GM19043 (cell line): ENCODE results near the gene RHBG.

Experiments used
- ATAC-seq: cut with Tn5 transposase; IDR thresholded peaks from one replicate; pipeline ENCODE4 v1.9.1; 2021; ENCODE audit warnings: low read depth; ENCODE audit not compliant: unreplicated experiment

RHBG gene

DNA sequence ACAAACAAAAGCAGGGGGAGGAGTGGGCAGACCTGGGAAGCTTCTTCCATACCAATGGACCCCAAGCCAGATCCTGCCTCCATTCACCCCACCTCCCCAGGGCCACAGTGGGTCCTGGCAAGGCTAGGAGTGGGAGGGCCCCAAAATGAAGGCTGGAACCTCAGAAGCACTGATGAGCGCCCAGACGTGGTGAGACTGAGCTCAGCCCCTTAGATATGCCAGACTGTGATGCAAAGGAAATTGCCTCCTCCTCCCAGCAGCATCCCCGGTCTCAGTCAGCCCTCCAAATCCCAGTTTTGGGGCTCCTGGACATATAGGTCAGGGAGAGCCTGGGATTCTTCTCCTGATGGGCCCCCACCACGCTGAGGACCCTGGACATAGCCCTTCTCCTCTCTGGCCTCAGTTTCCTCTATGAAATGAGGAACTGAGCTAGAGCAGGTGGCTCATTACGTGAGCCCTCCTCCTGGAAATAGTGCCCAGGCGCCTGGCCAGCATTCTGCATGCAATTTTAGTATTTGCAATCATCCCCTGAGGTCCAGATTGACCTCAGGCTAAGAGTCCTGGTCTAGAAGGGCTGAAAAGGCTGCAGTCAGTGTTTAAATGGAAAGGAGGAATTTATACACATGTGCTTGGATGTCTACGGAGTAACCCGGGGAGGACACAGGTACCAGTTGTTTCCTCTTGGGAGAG lies 33.5 kb downstream of the RHBG start:
- ATAC-seq: no peak

DNA sequence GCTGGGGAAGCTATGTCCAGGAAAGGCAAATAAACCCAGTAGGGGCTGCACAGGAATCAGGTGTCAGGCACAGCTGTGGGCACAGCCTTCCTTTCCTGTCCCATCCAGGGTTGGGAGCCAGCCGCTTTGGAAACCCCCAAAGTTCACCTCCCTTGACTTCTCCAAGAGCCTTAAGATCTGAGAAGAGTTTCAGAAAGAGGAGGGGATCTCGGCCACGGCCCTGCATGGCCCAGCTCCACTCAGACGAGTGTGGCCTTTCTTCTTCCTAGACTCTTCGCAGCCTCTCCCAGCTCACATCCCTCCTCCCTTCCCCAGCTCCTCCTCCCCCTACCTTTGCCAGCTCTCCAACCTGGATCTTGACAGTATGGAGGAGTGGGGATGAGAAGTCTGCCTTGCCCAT lies 36.7 kb downstream of the RHBG start:
- ATAC-seq: no peak

DNA sequence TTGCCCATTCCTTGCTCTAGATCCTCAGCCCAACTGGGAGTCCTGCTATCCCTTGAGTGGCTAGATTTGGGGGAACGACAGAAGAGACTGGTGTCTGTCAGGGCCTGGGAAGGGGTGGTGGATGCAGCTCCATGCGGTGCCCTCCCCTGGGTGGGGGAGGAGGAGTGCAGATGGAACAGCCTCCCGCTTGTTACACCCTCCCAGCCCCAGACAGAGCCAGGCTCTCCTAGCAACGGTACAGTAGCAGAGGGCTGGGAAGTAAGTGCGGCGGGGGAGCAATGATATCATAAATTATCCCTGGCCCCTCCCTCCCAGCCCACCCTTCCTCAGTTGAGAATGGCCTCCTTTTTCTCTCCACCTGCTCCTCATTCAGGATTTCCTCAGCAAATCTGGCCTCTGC lies 37.2 kb downstream of the RHBG start:
- ATAC-seq: no peak

DNA sequence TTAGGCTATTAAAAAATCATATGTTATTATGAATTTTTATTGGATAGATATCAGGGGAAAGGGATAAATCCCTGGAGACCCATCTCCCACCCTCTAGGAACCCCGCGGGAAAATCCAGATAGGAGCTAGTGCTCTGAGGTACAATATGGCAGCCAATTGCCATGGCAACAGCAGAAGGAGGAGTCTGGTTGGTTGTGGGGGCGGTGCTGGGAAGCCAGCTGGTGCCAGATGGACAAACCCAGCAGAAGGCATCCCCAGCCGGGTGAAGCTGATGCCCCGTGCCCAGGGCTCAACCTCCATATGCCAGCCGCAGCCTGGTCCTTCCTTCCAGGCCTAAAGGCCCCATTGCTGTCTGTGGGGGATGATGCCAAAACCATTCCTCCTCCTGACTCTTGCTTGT lies 38.3 kb downstream of the RHBG start:
- no peak for ATAC-seq

DNA sequence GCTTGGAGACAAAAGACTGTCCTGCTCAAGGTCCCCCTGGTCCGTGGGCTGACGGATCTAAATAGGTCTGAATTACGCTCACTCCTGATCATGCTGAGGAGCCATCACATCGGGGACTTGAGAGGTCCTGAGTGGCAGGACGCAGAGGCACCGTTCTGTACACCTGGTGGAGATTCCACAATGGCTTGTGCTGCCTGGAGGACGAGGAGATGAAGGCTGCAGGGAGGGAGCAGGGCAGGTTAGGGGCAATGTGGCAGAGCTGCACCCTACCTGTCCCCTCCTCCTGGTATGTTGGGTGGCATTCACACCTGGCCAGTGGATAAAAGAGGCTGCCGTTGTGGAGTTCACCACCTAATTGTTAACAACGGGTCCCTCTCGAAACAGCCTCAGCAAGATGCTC lies 38.7 kb downstream of the RHBG start:
- no peak for ATAC-seq

DNA sequence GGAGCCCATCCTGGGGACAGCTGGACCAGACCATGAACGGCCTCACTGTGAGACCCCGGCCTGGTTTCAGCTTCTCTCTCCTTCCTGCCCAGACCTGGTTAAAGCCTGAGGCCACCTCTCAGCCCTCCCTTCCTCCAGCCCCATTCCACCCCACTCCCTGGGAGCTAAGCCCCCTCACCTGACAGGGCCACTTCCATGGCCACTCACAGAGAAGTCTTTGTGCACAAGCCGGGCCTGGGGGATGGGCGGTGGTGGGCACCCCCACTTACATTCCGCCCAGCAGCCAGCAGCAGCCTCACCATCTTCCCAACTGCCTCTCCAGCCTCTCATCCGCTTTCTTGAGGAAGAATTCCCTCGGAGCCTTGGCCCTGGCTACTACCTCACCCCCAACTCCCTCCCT lies 40.4 kb downstream of the RHBG start:
- ATAC-seq: no peak

DNA sequence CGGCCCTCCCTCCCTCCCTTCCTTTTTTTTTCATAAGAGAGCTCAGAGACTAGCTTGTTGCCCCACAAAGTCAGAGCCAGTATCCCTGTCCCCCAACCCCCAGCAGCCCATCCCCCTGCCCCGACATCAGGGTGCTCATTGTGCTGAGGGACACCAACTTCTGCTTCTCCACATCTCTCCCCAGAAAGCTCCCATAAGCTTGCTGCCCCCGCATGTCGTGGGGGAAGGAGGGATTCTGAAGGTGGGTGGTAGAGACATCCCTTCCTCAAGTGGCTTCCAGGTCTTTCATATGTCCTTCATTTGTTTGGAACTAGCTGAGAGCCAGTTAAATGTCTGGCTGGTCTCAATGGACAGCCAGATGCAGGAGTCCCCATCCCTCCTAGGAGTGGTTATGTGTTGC lies 41.2 kb downstream of the RHBG start:
- no peak for ATAC-seq

DNA sequence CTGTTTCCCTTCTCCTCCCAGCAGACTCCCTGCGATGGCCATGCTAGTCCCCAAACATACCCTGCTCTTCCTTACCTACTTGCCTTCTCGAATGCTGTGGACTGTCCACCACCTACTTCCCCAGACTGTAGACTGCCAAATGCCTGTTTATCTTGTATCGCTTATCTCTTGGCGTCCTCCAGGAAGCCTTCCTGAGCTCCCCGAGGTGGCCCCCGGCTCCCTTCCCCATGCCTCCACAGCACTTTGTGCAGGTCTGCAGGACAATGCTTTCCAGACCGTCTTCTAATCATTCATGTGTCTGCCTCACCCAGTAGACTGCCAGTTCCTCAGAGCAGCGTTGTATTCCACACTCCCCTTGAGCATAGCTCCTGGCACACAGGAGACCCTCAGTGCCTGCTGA lies 41.7 kb downstream of the RHBG start:
- ATAC-seq: no peak

DNA sequence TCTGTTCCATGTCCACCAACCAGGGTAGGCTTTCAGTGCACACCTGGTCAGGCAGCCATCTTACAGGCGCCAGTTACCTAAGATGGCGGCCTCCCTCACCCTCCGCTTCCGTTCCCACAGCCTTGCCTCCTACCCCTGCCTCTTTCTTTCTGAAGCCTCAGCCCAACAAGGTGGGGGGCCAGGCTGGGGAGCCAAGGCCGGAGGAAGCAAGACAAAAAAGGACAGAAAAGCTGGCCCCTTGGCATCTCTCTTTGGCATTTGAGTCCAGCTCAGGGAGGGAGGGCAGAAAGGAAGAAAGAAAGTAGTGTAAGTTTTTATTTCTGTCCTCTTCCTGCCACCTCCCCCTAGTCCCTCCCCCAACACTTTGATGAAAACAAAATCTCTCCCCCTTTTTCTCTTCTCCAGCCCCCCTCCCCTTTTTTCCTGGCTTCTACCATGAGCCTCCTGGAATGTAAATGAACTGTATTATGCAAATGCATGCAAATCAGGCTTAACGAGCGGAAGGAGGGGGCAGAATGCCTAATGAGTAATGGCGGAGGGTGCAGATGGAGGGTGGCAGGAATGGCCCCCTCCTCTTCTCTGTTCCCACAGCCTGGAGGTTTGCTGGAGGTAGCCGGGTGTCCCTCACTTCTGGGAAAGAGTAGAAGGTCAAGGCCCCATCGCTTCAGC lies 43.8 kb downstream of the RHBG start:
- ATAC-seq: no peak

DNA sequence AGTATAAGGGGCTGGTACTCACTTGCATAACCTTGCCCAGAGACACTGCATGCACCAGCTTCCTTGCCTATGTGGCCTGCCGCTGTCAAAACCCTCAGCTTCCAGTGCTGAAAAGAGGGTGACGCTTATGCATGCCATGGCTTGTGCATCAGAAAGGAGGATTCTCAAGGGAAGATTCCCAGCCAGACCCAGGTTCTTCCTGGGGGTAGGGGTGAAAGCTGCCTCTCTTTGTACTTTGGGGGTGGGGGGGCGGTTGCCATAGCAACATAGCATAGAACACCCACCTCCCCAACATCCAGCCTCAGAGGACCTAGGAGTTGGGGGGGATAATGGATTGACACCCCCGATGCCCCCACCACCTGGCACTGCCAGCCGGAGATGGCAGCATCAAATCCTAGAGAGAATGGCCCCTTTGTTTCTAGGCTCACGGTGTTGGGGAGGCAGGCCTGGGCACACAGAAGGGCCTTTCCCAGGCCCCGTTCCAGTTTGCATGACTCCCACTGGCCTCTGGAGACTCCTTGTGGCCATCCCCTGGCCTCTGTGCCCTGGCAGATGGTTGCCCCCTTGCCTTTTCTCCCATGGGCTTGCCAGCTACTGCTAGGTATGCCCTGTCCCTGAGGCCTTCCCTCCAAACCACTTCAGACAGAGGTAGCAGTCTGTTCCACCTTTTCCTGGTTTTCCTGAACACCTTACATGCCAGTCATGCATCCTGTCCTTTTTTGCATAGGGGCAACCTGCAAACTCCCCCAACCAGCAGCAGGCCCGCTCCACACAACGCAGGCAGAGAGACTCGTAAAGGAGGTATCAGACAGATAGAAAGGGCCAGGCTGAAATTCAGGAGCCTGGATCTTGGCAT lies 44.6 kb downstream of the RHBG start:
- ATAC-seq: no peak

DNA sequence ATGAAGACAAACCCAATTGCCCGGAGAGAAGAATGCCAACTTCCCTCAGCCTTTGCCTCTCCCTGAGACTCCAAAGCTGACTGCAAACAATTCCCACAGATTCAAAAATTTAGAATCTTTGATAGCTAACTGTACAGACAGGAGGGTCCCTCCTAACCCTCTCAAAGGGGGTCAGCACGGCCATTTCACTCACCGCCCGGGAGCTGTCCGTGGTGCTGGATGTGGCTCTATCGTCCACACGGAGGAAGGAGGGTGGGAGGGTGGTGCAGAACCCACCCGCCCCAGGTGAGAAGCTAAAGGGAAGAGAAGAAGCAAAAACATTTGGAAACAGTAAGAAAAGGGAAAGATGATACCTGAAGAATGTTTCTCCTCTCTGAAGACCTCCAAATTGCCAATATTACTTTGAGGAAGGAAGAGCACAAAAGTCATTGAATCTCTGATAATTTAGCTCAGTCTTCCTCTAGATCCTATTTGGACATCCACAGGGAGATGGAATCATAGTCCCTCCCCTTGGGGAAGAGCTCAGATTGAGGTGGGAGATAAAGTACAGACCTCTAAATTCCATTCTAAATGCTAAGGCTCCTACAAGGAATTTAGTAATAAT lies 45.6 kb downstream of the RHBG start:
- no peak for ATAC-seq

DNA sequence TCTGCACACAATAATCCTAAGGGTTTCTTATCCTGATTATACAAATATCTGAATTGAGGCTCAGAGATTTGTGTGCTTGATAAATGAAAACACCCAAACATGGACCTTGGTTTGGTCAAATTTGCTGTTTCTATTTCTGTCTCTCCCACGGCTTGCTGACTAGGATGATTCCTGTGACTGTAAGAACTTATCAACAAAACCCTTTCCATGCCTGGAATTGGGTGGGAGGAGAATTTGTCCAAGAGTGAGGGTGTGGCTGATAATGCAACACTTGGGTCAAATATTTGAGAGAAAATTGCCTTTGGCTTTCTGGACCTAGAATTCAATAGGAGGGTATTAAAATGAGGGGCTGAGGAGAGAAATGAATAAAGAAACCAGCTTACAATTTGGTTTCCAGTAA lies 48.0 kb downstream of the RHBG start:
- no peak for ATAC-seq

DNA sequence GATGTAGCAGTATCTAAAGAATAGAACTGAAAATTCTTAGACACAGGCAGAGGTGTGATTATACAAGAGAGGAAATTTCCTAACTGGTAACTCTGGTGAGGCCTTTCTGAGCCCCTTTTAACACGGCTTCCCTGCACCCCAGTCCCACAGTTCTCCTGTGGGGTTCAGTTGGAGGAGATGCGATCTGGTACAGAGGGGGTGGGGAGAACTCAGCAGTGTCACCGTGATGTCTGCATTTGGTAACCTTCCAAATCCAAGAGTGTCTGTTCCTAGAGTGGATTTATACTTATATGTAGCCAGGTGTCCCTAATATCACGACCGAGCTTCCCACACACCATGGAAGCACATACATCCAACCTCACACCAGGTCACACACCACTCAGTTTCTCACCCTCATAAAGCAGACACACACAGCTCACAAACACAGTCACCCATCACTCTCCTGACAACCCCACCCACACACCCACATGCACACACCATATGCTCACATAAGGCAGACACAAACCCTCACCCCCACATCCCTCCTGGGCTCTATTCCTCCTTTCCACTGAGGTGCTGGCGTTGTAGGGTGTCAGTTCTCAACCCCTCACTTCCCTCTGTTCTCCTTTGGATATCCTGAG lies 48.5 kb downstream of the RHBG start:
- ATAC-seq: no peak

DNA sequence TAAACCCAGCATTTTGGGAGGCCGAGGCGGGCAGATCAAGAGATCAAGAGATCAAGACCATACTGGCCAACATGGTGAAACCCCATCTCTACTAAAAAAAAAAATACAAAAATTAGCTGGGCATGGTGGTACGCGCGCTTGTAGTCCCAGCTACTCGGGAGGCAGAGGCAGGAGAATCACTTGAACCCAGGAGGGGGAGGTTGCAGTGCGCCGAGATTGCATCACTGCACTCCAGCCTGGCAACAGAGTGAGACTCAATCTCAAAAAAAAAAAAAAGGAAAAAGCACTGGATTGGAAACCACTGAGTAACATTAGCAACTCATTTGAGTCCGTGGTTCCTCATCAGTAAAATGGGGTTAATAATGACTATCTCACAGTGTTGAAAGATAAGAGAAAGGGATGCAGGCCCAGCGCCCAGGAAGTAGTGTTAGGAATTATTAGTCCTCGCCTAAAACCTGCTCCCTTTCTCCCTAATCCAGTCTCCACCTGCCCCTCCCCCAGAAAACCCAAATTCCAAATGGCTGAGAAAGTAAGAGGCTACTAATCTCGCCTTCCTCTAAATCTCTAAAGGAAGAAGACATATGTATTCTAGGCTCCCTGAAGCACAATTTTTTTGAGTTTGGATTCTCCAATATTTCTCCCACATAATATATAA lies 49.5 kb downstream of the RHBG start:
- ATAC-seq: no peak

DNA sequence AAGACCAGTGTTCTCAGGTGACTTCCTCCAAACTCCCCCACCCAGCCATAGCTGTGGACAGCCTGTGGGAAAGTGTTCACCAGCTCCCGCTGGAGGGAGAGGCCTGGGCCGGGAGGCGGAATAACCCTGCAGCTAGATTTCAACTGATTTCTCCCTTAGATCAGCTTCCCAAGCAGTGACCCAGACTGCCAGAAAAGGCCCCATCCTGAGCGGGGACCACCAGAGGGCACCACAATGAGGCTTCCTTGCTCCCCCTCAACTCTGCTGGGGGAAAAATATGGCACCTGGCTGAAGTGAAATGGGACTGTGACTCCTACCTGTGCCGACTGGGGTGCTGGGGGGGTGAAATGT lies 50.8 kb downstream of the RHBG start:
- ATAC-seq: no peak

DNA sequence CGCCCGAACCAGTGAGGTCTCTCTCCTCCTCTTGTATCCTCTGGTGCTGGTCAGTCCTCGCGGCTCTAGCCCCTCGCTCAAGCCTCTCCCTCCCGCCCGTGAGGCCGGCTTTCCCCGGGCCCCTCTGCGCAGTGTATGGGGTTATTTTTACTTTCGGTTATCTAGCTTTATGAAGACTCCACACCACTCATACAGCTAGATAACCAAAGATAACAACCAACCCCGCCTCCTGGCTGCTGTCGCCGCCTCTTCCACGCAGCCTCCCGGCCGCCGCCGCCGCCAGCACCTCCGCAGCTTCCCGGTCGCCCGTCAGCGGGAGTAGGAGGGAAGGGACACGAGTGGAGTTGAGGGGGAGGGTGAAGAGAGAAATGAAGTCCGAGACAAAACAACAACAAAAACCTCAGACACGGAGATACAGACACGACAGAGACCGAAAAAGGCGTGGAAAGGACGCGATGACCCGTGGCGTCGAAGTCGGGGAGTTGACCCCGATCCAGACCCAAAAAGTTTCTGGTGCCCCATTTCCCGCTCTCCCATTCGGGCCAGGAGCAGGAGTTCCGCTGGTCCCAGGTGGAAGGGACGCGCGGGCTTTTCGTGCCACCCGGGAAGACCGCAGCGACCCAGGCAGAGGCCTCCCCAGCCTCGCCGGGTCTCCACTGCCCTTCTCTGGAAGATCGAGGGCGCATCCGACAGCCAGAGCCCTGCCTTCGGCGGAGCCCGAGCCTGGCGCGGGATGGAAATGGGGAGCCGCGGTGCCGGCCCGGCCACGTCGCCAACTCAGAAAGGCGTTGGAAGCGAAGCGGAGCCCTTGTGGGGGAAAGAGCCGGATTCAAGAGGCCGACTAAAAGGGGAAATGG lies 51.4 kb downstream of the RHBG start:
- ATAC-seq: no peak

DNA sequence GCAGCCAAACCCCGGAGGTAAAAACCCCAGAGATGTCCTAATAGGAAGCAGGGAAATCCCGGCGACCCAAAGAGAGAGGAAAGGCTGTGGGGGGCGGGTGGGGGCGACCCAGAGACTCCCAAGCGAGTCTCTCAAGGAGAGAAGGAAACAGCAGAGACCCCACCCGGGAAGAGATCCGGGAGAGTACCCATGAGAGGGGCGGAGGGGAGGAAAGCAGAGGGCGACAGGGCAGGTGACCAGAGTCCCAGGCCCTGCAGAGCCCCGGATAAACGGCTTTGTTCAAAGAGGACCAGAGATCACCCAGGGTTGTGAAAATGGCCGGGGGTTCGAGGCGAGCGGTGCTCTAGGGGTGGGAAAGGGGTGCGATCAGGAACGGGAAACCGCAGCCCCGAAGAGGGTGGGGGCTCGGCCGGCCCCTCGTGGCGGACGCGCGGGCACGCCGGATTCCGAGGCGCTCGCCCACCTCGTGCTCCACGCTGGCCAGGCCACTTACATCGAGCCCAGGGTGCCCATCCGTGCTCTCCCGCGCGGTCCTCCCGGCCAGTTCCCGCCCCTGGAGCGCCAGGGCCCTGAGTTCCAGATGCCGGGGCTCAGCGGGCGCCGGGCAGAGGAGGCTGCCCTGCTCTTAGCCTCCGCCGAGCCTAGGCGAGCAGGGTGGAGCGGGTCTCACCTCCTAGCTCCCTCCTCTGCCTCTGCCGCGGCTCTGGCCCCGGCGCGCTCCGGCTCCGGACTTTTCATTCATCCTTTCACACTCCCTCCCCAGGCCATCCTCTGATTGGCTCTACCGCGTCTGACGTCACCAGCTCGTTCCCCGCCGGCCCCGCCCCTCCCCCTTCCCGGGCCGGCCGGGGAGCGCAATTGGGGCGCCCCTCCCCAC lies 52.3 kb downstream of the RHBG start:
- no peak for ATAC-seq

DNA sequence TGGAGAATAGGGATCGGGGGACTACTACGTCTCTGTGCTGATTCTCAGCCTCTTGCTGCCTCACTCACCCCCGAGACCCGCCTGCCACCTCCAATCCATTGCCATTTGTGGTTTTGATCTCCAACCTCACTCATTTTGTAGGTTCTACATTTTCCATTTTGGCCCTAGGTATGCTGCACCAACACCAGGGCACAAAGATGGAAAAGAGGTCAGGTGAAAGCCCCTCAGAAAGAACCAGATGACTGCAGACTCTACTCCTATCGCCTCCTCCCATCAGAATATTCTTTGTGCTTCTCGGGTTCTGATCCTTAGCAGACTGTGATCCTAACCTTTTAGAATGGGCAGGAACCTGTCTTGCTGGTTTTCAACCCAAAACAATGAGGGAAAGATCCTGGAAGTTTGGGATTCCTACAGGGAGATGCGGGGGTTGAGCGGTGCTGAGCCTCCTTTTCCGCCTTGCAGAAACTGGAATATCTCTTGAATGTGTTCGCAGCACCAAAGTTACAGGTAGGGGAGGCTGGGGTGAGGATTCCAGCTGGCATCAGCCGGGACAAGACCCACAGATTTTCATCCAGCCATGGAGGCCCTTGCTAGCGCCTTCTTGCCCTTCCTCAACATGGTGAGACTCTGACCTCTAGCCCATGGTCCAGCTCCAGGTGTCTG lies 53.1 kb downstream of the RHBG start:
- ATAC-seq: no peak
